Measurements from ENCODE around the gene ERC2.

Gene ERC2

DNA sequence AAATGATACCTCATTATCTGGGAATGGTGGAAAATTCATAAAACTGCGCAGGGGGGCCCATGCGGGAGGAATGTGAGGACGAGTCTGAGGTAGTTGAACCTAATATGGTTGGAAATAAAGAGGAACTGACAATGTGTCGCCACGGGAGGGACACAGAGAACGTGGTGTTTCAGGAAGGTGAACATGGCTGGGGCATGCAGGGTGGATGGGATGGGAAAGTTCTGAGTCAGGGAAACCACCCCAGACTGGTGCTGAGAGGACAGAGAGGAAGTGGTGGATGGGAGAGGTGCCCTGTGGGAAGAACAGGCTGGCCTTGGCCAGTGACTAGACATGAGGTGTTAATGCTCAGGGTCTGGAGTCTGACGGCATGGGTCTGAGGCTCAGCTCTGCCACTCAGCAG, 844.0 kb downstream of the ERC2 start:
- no peak for DNase-seq

- DNase-seq: no peak
Observed at GRCh38 chr3:55623786-55624185, 844.5 kb downstream of the ERC2 start.

DNA sequence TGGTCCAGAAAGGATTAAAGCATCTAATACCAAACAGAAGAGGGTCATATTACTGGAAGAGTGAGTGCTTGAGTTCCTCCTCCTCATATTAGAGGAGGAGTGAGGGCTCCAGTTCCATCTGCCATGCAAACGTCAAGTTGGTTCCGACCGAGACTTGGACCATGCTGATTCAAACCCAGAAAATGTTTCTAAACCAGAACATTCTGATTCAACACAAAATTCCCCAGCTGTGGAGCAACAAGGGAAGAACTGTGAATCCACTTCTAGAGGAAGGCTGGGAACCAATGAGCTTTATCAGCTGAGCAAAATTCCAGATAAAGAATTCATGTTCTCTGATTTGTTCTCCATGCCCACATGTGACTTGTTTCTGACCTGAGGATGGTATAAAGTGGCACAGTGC, 845.5 kb downstream of the ERC2 start:
- no peak for DNase-seq

DNA sequence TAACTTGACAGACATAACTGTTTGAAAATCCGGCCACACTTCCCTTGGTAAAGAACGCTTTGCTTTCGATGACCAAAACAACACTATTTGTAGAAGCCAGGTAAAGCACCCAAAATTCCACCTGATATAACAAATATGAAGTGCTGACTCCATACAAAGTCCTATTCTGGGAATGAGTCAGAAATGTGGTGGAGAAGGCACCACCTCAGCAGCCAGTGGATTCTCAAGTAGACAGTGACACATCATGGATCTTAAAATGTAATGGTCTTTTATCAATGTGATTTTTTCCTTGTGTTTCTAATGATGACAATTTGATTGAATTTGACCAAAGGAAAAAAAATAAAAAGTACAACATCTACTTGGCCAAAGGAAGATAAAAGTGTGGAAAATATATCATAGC, 846.2 kb downstream of the ERC2 start:
- DNase-seq: no peak

DNA sequence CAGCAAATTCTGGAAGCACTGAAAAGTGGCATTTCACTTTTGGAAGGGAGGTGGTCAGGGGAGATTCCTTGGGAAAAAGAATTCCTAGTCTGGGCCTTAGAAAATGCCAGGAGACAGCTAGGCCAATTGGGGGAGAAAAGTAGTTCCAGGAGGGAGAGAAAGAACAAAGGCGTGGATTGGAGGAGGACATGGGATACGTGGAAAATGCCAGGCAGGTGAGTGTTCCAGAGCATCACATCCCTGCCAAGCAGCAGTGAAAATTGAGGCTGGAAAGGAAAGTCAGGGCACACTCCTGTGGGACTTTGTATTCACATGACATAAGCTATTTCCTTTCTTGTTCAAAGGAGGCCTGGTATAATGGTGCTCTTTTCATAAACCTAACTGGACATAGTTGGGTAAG, 846.6 kb downstream of the ERC2 start:
- DNase-seq: no peak

GRCh38 chr3:55621026-55621422, 847.2 kb downstream of the ERC2 start:
- DNase-seq: no peak

DNA sequence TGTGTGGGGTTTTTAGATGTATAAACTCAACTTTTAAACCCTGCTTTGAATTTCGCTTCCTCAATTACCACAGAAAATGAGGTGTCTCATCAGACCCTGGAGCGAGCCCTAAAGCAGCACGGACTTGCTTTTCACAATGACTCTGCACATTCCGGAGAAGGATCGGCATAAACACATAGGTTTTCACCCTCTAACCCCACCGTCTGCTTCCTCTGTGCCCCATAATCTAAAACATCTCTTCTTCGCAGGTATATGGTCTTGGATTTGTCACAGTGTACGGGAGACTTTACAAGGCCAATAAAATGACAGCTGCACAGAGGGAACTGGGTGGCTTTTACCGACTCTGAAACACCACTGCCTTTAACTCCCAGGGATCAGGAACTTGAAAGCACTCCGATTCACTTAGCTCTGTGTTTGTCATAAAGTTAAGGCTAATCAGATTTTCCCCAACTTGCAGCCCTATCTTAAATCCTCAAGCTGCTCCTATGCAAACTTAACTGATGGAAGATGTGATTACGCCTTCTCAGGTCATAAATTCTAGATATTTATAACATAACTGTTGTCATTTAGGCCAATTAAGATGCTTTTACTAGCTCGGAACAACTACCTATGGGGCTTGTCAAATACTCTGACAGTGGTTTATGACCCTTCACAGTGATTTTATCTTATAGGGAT, 847.8 kb downstream of the ERC2 start:
- DNase-seq: no peak

GRCh38 chr3:55619046-55619808, 849.0 kb downstream of the ERC2 start:
- DNase-seq: no peak

DNA sequence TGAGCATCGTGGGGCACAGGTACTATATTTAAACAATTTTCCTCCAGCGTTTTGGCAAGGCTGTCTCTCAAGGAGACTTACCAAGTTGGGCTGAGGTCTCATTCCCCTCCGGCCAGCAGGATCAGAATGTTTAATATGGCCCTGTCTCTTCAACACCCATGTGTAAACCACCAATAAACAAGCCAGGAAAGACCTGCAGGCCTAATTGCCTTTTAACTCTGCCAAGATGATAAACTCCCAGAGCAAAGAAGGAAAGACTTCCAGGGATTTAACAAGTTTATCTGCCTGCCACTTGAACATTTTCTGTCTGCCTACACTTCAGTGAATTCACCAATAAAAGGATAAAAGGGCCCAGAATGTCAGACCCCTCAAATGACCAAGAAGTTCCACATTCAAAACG, 850.9 kb downstream of the ERC2 start:
- DNase-seq: no peak

- no peak for DNase-seq
Observed at GRCh38 chr3:55616803-55617202, 851.5 kb downstream of the ERC2 start.

DNA sequence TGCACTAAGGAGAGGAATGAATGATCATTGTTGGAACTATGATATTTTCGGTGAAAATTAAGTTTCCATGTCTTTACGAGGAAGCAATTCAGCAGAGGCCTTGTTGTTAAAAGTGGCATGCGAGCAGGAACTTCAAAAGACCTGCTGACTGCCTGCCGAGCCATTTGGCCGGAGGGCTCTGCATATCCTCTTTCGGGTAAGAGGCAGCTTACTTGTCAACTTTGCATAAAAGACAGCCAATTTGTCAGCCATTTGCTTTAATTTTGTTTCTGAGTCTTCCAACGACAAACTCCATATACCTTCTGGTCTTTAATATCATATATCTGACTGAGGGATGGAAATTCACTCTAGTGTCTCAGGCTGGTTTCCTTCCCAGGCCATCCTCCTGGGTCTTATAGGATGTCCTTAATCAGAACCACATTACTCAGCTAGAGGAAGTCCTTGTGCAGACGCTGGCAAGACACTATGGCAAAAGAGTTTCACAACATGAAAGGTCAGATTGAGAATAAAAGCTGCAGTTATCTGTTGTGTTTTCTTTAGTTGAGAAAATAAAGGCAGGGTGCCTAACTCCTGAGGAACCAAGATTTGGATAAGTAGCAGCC, 852.5 kb downstream of the ERC2 start:
- no peak for DNase-seq

GRCh38 chr3:55615039-55615693, 853.1 kb downstream of the ERC2 start:
- DNase-seq: no peak

DNA sequence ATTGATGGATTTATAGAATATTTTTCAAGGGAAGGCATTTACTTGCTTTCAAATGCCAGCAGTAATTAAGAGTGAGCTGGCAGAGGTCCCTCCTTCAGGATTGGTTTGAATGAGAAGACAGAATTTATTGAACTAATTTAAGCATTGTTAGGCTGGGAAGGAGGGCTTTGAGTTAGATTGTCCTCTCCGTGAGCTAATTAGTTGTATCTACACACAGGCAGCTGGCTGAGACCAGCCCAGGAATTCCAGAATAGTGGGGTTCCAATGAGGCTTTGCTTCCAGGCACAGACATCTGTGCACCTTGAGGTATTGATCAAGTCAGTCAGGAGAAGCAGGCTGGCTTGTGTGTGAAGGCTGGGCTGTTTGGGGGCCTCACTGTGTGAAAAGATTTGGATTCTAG, 857.1 kb downstream of the ERC2 start:
- no peak for DNase-seq

- no peak for DNase-seq
Observed at GRCh38 chr3:55609230-55609827, 858.9 kb downstream of the ERC2 start.

DNA sequence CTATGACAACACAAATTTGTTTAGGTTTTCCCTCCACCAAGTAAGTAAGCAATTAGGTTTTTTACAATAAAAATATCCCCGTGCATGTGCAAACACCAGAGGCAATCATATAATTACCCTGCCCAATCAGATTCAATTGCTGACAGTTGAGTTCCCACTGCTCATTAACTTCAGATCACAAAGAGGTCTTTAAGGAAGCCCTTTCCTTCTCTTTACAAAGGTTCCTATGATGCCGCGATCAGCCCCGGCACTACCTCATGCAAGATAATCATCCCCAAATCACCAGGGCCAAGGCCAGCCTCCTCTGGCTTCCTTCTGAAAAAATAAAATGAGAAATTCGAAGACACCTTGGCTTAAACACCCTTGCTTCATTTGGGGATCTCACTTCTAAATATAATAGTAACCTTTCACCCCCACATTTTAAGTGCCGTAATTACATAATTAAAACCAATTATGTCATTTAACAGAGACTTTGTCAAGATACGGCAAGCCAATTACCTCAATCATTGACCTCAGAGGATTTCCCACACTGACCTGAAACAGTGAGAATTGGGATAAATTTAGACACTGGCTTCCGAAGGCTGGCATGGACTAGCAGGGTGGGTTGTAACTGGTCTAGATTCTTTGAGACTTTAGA, 859.8 kb downstream of the ERC2 start:
- DNase-seq: no peak

DNA sequence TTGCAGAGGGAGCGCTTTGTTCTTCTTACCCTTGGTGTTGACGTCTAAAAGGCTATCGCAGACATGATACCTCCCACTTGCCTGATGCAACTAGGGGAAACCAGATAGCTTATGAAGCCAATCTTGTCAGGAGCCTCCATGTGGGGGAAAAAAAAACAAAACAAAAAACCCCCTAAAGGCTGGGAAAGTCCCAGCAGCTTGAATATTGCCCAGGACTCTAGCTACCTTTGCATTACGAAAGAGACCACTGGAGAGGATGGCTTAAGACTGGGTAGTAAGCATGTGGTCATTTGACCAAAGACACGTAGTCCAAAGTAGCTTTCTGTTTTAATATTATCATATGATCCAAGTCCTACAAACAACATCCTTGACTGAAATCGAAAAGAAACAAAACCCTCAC, 860.4 kb downstream of the ERC2 start:
- no peak for DNase-seq

- no peak for DNase-seq
Observed at GRCh38 chr3:55607175-55607574, 861.1 kb downstream of the ERC2 start.

GRCh38 chr3:55605443-55606236, 862.6 kb downstream of the ERC2 start:
- DNase-seq: no peak

GRCh38 chr3:55604846-55605245, 863.4 kb downstream of the ERC2 start:
- DNase-seq: no peak

DNA sequence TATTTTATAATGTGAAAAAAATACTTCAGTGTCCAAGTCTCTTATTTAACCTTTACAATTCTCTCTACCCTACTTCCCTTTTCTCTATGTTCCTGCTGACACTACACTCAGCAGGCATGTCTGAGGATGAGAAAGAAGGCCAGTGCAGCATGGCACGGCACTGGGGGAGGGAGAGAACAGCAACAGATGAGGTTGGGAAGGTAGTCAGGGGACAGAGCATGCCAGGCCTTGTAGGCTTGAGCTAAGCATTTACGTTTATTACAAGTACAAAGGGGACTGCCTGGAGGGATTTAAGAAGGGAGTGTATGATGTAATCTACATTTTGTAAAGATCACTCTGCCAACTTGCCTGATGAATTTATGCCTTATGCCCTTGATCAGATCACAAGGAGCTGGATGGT, 863.9 kb downstream of the ERC2 start:
- DNase-seq: no peak

DNA sequence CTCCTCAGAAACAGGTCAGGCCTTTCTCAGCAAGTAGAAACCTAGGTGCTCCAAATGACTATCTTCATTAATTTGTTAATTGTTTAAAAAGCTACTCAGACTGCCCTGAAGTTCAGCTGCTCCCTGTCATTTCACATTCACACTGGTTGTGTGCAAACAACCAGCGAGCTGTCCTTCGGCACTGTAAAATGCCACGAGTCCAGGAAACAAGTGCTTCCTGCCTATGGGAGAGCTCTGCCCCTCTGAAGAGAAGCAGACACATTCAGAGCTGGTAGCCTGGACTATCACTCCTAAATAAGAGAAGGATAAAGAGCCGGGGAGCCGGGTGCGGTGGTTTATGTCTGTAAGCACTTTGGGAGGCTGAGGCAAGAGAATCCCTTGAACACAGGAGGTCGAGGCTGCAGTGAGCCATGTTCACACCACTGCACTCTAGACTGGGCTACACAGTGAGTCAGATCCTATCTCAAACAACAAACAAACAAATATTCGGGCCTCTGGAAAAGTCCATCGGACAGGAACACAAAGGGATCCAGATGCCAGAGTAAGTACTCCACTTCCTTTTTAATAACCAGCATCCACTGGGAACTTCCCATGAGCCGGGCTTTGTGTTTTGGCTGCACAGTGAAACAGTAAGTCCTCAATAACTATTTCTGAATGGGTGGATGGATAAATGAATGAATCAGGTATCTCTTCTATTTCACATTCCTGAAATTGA, 866.7 kb downstream of the ERC2 start:
- DNase-seq: no peak
